Measurements from ENCODE around the gene LCN10. TPM values are rescaled to one million over a fixed set of nuclear protein-coding genes. Genes with fewer than 3 reads are reported as not detected.
A peak's percentile ranks its signal among the peaks of the same experiment; 100 is the strongest.

LCN10 gene
- total RNA-seq, 2 experiments from 2014 or later, result 1.2 to 1.5 TPM

GRCh38 chr9:136741883-136742571, 713 bp downstream of the LCN10 start:
- CTCF ChIA-PET, result interaction anchor here (0.7 to 1.6 kb wide), 5 partner anchors 8 to 140 kb away, joined by 3 to 8 read pairs (median 5); partner anchors contain the start of gene LCN8
- intact Hi-C loops (cut with micrococcal nuclease), result no loop called here
- peak overlapping the region; percentile 49 for H3K4me3 Mint-ChIP-seq
- POLR2A ChIA-PET, result interaction anchor here (1.4 kb wide), 1 partner anchor 13 kb away, joined by 10 read pairs; no protein-coding TSS in a partner anchor
- H3K36me3 Mint-ChIP-seq, result no peaks in the 10 kb centered on the region
- no peaks in the 10 kb centered on the region for H3K9me3 Mint-ChIP-seq
- H3K27ac Mint-ChIP-seq, result no peak overlapping the region
- H3K4me1 Mint-ChIP-seq (ENCODE audit: low read depth), result peaks cover 12% of the 10 kb centered on the region
- DNase-seq, result peak; percentile 74
- no peaks in the 10 kb centered on the region for H3K27me3 Mint-ChIP-seq

GRCh38 chr9:136740971-136741882, 1.5 kb downstream of the LCN10 start:
- POLR2A ChIA-PET, result interaction anchor here (1.4 kb wide), 1 partner anchor 12 kb away, joined by 10 read pairs; no protein-coding TSS in a partner anchor
- Mint-ChIP-seq H3K27me3 (no peaks in the 10 kb centered on the region), H3K4me1 (ENCODE audit: low read depth) (peaks cover 12% of the 10 kb centered on the region), H3K4me3 (peak overlapping the region; percentile 49), H3K27ac (no peak overlapping the region), H3K36me3 (no peaks in the 10 kb centered on the region), H3K9me3 (no peaks in the 10 kb centered on the region)
- intact Hi-C loops (cut with micrococcal nuclease), result no loop called here
- CTCF ChIA-PET, result interaction anchor here (0.7 to 1.6 kb wide), 5 partner anchors 9 to 141 kb away, joined by 3 to 8 read pairs (median 5); partner anchors contain the start of gene LCN8
- DNase-seq, result peak; percentile 25

- intact Hi-C loops (cut with micrococcal nuclease), result no loop called here
- no peaks in the 10 kb centered on the region for H3K36me3 Mint-ChIP-seq
- H3K27ac Mint-ChIP-seq, result no peak overlapping the region
- H3K9me3 Mint-ChIP-seq, result no peaks in the 10 kb centered on the region
- no peak overlapping the region for H3K4me3 Mint-ChIP-seq
- no peak for DNase-seq
- CTCF ChIA-PET, result interaction anchor here (1.6 kb wide), 1 partner anchor 10 kb away, joined by 4 read pairs; no protein-coding TSS in a partner anchor
- POLR2A ChIA-PET, result no interaction called here
- H3K4me1 Mint-ChIP-seq (ENCODE audit: low read depth), result peaks cover 12% of the 10 kb centered on the region
- no peaks in the 10 kb centered on the region for H3K27me3 Mint-ChIP-seq
These were observed 2.2 kb downstream of the LCN10 start for GRCh38 chr9:136740491-136740890.

GRCh38 chr9:136740069-136740468, 2.7 kb downstream of the LCN10 start:
- H3K27ac Mint-ChIP-seq, result no peak overlapping the region
- no peaks in the 10 kb centered on the region for H3K27me3 Mint-ChIP-seq
- H3K9me3 Mint-ChIP-seq, result no peaks in the 10 kb centered on the region
- H3K36me3 Mint-ChIP-seq, result no peaks in the 10 kb centered on the region
- intact Hi-C loops (cut with micrococcal nuclease), result no loop called here
- DNase-seq, result no peak
- no peak overlapping the region for H3K4me3 Mint-ChIP-seq
- H3K4me1 Mint-ChIP-seq (ENCODE audit: low read depth), result peaks cover 12% of the 10 kb centered on the region
- ChIA-PET CTCF (interaction anchor here (0.9 kb wide), 1 partner anchor 13 kb away, joined by 5 read pairs; no protein-coding TSS in a partner anchor), POLR2A (no interaction called here)

DNA sequence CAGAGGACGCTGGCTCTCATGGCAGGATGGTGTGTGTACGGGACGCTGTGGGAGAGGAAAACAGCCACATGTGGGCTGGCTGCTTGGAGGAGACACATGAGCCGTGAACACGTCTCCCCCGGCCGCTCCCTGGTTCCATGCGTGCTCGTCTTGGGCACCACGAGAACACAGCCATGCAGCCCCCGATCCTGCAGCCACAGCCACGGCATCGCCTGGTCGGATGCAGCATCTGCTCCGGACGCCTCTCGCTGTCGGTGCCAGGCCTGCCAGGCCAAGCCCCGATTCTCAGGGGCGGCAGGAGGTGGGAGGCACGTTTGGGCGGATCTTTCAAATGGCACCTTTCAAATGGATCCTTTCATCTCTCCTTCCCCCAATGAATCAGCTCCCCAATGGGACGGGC, 3.2 kb downstream of the LCN10 start:
- Mint-ChIP-seq H3K4me1 (ENCODE audit: low read depth) (peaks cover 12% of the 10 kb centered on the region), H3K27ac (no peak overlapping the region), H3K9me3 (no peaks in the 10 kb centered on the region), H3K36me3 (no peaks in the 10 kb centered on the region), H3K4me3 (no peak overlapping the region), H3K27me3 (no peaks in the 10 kb centered on the region)
- CTCF ChIA-PET, result interaction anchor here (0.9 kb wide), 1 partner anchor 12 kb away, joined by 5 read pairs; no protein-coding TSS in a partner anchor
- intact Hi-C loops (cut with micrococcal nuclease), result no loop called here
- DNase-seq, result no peak
- POLR2A ChIA-PET, result no interaction called here

DNA sequence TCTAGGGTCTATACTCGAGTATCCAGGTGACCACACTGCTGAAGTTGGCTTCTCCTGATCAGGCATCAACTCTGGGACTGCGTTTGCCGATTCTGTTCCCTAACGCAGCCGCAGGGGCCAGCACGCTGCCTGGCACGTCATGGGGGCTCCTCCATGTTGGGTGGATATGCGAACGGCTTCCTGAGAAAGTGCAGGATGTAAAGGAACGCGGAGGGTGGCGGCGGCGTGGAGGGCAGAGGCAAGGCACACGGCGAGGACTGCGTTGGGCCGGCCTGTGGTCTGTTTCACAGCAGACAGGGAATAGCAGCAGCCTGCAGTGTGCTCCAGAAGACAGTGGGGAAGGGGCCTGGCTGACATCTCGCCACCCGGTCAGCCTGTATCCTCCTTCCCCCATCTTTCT, 3.8 kb downstream of the LCN10 start:
- no peaks in the 10 kb centered on the region for H3K9me3 Mint-ChIP-seq
- H3K27me3 Mint-ChIP-seq, result no peaks in the 10 kb centered on the region
- no peak overlapping the region for H3K27ac Mint-ChIP-seq
- CTCF ChIA-PET, result no interaction called here
- DNase-seq, result no peak
- H3K4me3 Mint-ChIP-seq, result no peak overlapping the region
- H3K4me1 Mint-ChIP-seq (ENCODE audit: low read depth), result peaks cover 12% of the 10 kb centered on the region
- no peaks in the 10 kb centered on the region for H3K36me3 Mint-ChIP-seq
- POLR2A ChIA-PET, result no interaction called here
- intact Hi-C loops (cut with micrococcal nuclease), result no loop called here

DNA sequence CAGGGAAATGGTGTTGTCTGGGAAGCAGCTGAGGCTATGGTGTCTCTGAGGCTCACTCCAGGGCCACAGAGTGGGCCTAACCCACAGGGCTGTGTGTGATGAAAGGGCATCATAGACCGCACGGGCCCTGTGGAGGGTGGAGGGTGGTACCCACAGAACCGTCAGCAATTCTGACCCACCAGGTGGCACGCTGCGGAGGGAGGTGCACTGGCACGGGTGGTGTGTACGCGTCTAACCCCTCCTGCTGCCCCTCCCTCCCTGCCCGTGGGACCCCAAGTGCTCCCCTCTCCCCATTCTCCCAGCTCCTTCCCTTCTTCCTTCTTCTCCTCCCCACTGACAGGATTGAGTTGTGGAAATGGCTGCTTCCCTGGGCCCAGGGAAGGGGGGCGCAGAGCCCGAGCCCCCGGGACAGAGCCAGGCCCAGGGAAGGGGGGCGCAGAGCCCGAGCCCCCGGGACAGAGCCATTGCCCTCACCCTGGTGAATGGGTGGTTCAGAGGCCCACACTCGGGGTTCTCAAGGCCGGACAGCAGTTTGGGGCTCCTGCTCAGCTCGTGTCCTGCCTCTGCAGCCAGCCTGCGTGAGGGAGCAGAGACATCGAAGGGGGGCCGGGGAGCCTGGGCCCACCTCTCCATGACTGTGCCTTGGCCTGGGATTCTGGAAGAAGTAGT, 6.8 kb downstream of the LCN10 start:
- no peaks in the 10 kb centered on the region for H3K9me3 Mint-ChIP-seq
- ChIA-PET CTCF (no interaction called here), POLR2A (no interaction called here)
- intact Hi-C loops (cut with micrococcal nuclease), result no loop called here
- no peak for DNase-seq
- H3K27ac Mint-ChIP-seq, result no peak overlapping the region
- H3K36me3 Mint-ChIP-seq, result no peaks in the 10 kb centered on the region
- H3K27me3 Mint-ChIP-seq, result no peaks in the 10 kb centered on the region
- peaks cover 12% of the 10 kb centered on the region for H3K4me1 Mint-ChIP-seq (ENCODE audit: low read depth)
- no peak overlapping the region for H3K4me3 Mint-ChIP-seq

DNA sequence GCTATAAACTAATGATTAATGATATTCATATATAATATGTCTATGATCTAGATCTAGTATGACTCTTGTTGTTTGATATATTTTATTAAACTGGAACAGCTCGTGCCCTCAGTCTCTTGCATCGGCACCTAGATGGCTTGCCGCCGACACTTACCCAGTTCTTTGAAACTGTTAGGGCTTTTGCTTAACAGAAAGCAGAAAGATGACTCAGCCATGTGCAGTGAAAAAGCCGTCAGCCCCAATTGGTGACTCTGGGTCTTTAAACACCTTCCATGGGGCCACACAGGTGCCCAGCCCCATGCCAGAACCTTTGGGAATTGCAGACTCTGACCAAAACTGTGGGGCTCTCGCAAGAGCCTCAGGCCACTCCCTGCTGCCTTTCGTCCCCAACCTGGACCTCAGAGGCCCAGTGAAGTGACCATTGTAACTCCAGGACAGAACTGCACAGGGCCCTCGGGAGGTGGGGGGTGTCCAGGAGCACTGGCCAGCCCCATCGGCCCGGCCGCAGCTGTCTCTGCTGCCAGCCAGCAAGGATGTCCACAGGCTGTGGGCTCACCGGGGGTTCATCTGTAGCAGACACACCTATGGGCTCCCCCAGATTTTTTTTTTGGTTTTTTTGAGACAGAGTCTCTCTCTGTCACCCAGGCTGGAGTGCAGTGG, 7.8 kb downstream of the LCN10 start:
- intact Hi-C loops (cut with micrococcal nuclease), result no loop called here
- H3K4me3 Mint-ChIP-seq, result no peak overlapping the region
- peaks cover 9% of the 10 kb centered on the region for H3K4me1 Mint-ChIP-seq (ENCODE audit: low read depth)
- no peaks in the 10 kb centered on the region for H3K27me3 Mint-ChIP-seq
- no peaks in the 10 kb centered on the region for H3K9me3 Mint-ChIP-seq
- no peaks in the 10 kb centered on the region for H3K36me3 Mint-ChIP-seq
- DNase-seq, result peak; percentile 51
- ChIA-PET CTCF (no interaction called here), POLR2A (no interaction called here)
- no peak overlapping the region for H3K27ac Mint-ChIP-seq

DNA sequence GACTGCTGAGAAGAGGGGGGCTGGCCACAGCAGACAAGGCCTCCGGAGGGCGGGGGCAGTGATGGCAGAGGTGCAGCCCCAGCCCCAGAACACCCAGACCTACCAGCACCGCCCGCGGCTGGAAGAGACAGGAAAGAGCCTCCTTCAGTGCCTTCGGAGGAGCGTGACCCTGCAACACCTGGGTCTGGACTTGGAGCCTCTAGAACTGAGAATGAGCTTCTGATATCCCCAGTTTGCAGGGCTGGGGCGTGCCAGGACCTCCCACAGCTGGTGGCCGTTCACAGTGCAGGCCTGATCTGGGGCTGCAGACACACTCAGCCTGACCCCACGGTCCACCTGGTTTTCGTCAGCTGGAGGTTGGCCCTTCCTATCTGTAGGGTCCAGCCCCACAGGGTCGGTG, 9.1 kb downstream of the LCN10 start:
- intact Hi-C loops (cut with micrococcal nuclease), result no loop called here
- H3K4me3 Mint-ChIP-seq, result no peak overlapping the region
- no peaks in the 10 kb centered on the region for H3K36me3 Mint-ChIP-seq
- no peaks in the 10 kb centered on the region for H3K9me3 Mint-ChIP-seq
- no peak for DNase-seq
- H3K27ac Mint-ChIP-seq, result no peak overlapping the region
- ChIA-PET POLR2A (no interaction called here), CTCF (interaction anchor here (0.9 kb wide), 1 partner anchor 62 kb away, joined by 3 read pairs; no protein-coding TSS in a partner anchor)
- peaks cover 13% of the 10 kb centered on the region for H3K4me1 Mint-ChIP-seq (ENCODE audit: low read depth)
- no peaks in the 10 kb centered on the region for H3K27me3 Mint-ChIP-seq

- POLR2A ChIA-PET, result interaction anchor here (0.6 kb wide), 1 partner anchor 300 kb away, joined by 3 read pairs; no protein-coding TSS in a partner anchor
- Mint-ChIP-seq H3K4me1 (ENCODE audit: low read depth) (peaks cover 13% of the 10 kb centered on the region), H3K36me3 (no peaks in the 10 kb centered on the region), H3K4me3 (no peak overlapping the region), H3K27me3 (no peaks in the 10 kb centered on the region), H3K27ac (peak overlapping the region; percentile 18), H3K9me3 (no peaks in the 10 kb centered on the region)
- intact Hi-C loops (cut with micrococcal nuclease), result no loop called here
- CTCF ChIA-PET, result interaction anchor here (0.9 to 1.5 kb wide), 2 partner anchors 40 to 61 kb away, joined by 3 read pairs; no protein-coding TSS in a partner anchor
- DNase-seq, result peak; percentile 41
These were observed 10.1 kb downstream of the LCN10 start for GRCh38 chr9:136732444-136733178.

- peak overlapping the region; percentile 63 for H3K4me3 Mint-ChIP-seq
- peaks cover 20% of the 10 kb centered on the region for H3K36me3 Mint-ChIP-seq
- CTCF ChIA-PET, result interaction anchor here (0.9 to 3.7 kb wide), 7 partner anchors 16 to 300 kb away, joined by 3 to 14 read pairs (median 4); no protein-coding TSS in a partner anchor
- no peak overlapping the region for H3K27ac Mint-ChIP-seq
- H3K4me1 Mint-ChIP-seq (ENCODE audit: low read depth), result peaks cover 30% of the 10 kb centered on the region
- POLR2A ChIA-PET, result interaction anchor here (0.9 to 2.6 kb wide), 2 partner anchors 9 to 12 kb away, joined by 5 to 10 read pairs; no protein-coding TSS in a partner anchor
- intact Hi-C loops (cut with micrococcal nuclease), result loop anchor here (2.0 kb wide), 1 partner anchor 29 kb away; no protein-coding TSS in a partner anchor
- H3K9me3 Mint-ChIP-seq, result no peaks in the 10 kb centered on the region
- H3K27me3 Mint-ChIP-seq, result no peaks in the 10 kb centered on the region
- DNase-seq, result no peak
These were observed 12.8 kb downstream of the LCN10 start for GRCh38 chr9:136729926-136730325.

Data from activated CD4-positive, alpha-beta memory T cell treated with anti-CD3 and anti-CD28 coated beads for 36 hours (primary cell).